ENCODE measurements around the gene MOB3B. TPM values are rescaled to one million over a fixed set of nuclear protein-coding genes. Genes with fewer than 3 reads are reported as not detected.
"Not testable (repeated sequence)": the region's sequence is repeated elsewhere in the genome, so short reads cannot be mapped to it uniquely, and the experiment has no call there.

The MOB3B gene
- total RNA-seq, 1 donor from 2014 or later = 1.0 TPM

GRCh38 chr9:27460226-27461023 is 69.2 kb downstream of the MOB3B start:
- Histone ChIP-seq H3K36me3 (ENCODE audit: control insufficient read depth in 3 of 3, insufficient read depth in 3 of 3, low read length in 3 of 3) (no peaks in the 10 kb centered on the region), H3K4me1 (ENCODE audit: control insufficient read depth in 3 of 3, insufficient read depth in 3 of 3, low read length in 3 of 3) (peaks cover 5 to 15% (median 7%) of the 10 kb centered on the region in 3 donors), H3K27me3 (ENCODE audit: control insufficient read depth in 3 of 3, insufficient read depth in 3 of 3, low read length in 3 of 3) (no peaks in the 10 kb centered on the region), H3K9me3 (ENCODE audit: control insufficient read depth in 3 of 3, low read length in 3 of 3) (no peaks in the 10 kb centered on the region), H3K27ac (ENCODE audit: low read depth, low read length) (no peak overlapping the region), H3K9ac (ENCODE audit: low read depth in 1 of 3, low read length in 3 of 3) (no peak overlapping the region), H3K4me3 (ENCODE audit: low read length in 3 of 3) (no peak overlapping the region)

- Histone ChIP-seq H3K9me3 (ENCODE audit: control insufficient read depth in 3 of 3, low read length in 3 of 3) (no peaks in the 10 kb centered on the region), H3K4me1 (ENCODE audit: control insufficient read depth in 3 of 3, insufficient read depth in 3 of 3, low read length in 3 of 3) (peaks cover 5 to 15% (median 7%) of the 10 kb centered on the region in 3 donors), H3K27me3 (ENCODE audit: control insufficient read depth in 3 of 3, insufficient read depth in 3 of 3, low read length in 3 of 3) (no peaks in the 10 kb centered on the region), H3K9ac (ENCODE audit: low read depth in 1 of 3, low read length in 3 of 3) (no peak overlapping the region), H3K27ac (ENCODE audit: low read depth, low read length) (no peak overlapping the region), H3K36me3 (ENCODE audit: control insufficient read depth in 3 of 3, insufficient read depth in 3 of 3, low read length in 3 of 3) (peaks cover 0 to 4% (median 0%) of the 10 kb centered on the region in 3 donors), H3K4me3 (ENCODE audit: low read length in 3 of 3) (no peak overlapping the region)
These were observed 72.2 kb downstream of the MOB3B start for GRCh38 chr9:27457445-27457844.

GRCh38 chr9:27453860-27454553 is 75.6 kb downstream of the MOB3B start:
- Histone ChIP-seq H3K9ac (ENCODE audit: low read depth in 1 of 3, low read length in 3 of 3) (no peak overlapping the region), H3K27me3 (ENCODE audit: control insufficient read depth in 3 of 3, insufficient read depth in 3 of 3, low read length in 3 of 3) (no peaks in the 10 kb centered on the region), H3K9me3 (ENCODE audit: control insufficient read depth in 3 of 3, low read length in 3 of 3) (no peaks in the 10 kb centered on the region), H3K4me1 (ENCODE audit: control insufficient read depth in 3 of 3, insufficient read depth in 3 of 3, low read length in 3 of 3) (peaks cover 4 to 14% (median 7%) of the 10 kb centered on the region in 3 donors), H3K4me3 (ENCODE audit: low read length in 3 of 3) (no peak overlapping the region), H3K27ac (ENCODE audit: low read depth, low read length) (no peak overlapping the region), H3K36me3 (ENCODE audit: control insufficient read depth in 3 of 3, insufficient read depth in 3 of 3, low read length in 3 of 3) (peaks cover 0 to 4% (median 0%) of the 10 kb centered on the region in 3 donors)

- no peaks in the 10 kb centered on the region for H3K9me3 ChIP-seq (ENCODE audit: control insufficient read depth in 3 of 3, low read length in 3 of 3)
- H3K9ac ChIP-seq (ENCODE audit: low read depth in 1 of 3, low read length in 3 of 3) = no peak overlapping the region
- H3K4me3 ChIP-seq (ENCODE audit: low read length in 3 of 3) = no peak overlapping the region
- H3K27ac ChIP-seq (ENCODE audit: low read depth, low read length) = no peak overlapping the region
- H3K27me3 ChIP-seq (ENCODE audit: control insufficient read depth in 3 of 3, insufficient read depth in 3 of 3, low read length in 3 of 3) = no peaks in the 10 kb centered on the region
- peaks cover 0 to 4% (median 0%) of the 10 kb centered on the region in 3 donors for H3K36me3 ChIP-seq (ENCODE audit: control insufficient read depth in 3 of 3, insufficient read depth in 3 of 3, low read length in 3 of 3)
- peaks cover 0 to 7% (median 0%) of the 10 kb centered on the region in 3 donors for H3K4me1 ChIP-seq (ENCODE audit: control insufficient read depth in 3 of 3, insufficient read depth in 3 of 3, low read length in 3 of 3)
These were observed 78.3 kb downstream of the MOB3B start for GRCh38 chr9:27451207-27451797.

- no peak overlapping the region for H3K27ac ChIP-seq (ENCODE audit: low read depth, low read length)
- peaks cover 0 to 4% (median 0%) of the 10 kb centered on the region in 3 donors for H3K4me1 ChIP-seq (ENCODE audit: control insufficient read depth in 3 of 3, insufficient read depth in 3 of 3, low read length in 3 of 3)
- no peak overlapping the region for H3K4me3 ChIP-seq (ENCODE audit: low read length in 3 of 3)
- no peak overlapping the region for H3K9ac ChIP-seq (ENCODE audit: low read depth in 1 of 3, low read length in 3 of 3)
- no peaks in the 10 kb centered on the region for H3K27me3 ChIP-seq (ENCODE audit: control insufficient read depth in 3 of 3, insufficient read depth in 3 of 3, low read length in 3 of 3)
- peaks cover 0 to 4% (median 0%) of the 10 kb centered on the region in 3 donors for H3K36me3 ChIP-seq (ENCODE audit: control insufficient read depth in 3 of 3, insufficient read depth in 3 of 3, low read length in 3 of 3)
- no peaks in the 10 kb centered on the region for H3K9me3 ChIP-seq (ENCODE audit: control insufficient read depth in 3 of 3, low read length in 3 of 3)
These were observed 78.9 kb downstream of the MOB3B start for GRCh38 chr9:27450752-27451151.

- not testable (repeated sequence) for H3K9me3 ChIP-seq (ENCODE audit: control insufficient read depth in 3 of 3, low read length in 3 of 3); H3K27me3 ChIP-seq (ENCODE audit: control insufficient read depth in 3 of 3, insufficient read depth in 3 of 3, low read length in 3 of 3); H3K4me3 ChIP-seq (ENCODE audit: low read length in 3 of 3); H3K4me1 ChIP-seq (ENCODE audit: control insufficient read depth in 3 of 3, insufficient read depth in 3 of 3, low read length in 3 of 3); H3K9ac ChIP-seq (ENCODE audit: low read depth in 1 of 3, low read length in 3 of 3); H3K27ac ChIP-seq (ENCODE audit: low read depth, low read length); H3K36me3 ChIP-seq (ENCODE audit: control insufficient read depth in 3 of 3, insufficient read depth in 3 of 3, low read length in 3 of 3)
These were observed 81.3 kb downstream of the MOB3B start for GRCh38 chr9:27448356-27448755.

- H3K27me3 ChIP-seq (ENCODE audit: control insufficient read depth in 3 of 3, insufficient read depth in 3 of 3, low read length in 3 of 3) = no peaks in the 10 kb centered on the region
These were observed 82.5 kb downstream of the MOB3B start for GRCh38 chr9:27447031-27447683.

GRCh38 chr9:27445688-27446087 is 83.9 kb downstream of the MOB3B start:
- no peak overlapping the region for H3K4me3 ChIP-seq (ENCODE audit: low read length in 3 of 3)
- H3K9ac ChIP-seq (ENCODE audit: low read depth in 1 of 3, low read length in 3 of 3) = no peak overlapping the region
- no peaks in the 10 kb centered on the region for H3K9me3 ChIP-seq (ENCODE audit: control insufficient read depth in 3 of 3, low read length in 3 of 3)
- no peaks in the 10 kb centered on the region for H3K36me3 ChIP-seq (ENCODE audit: control insufficient read depth in 3 of 3, insufficient read depth in 3 of 3, low read length in 3 of 3)
- no peak overlapping the region for H3K27ac ChIP-seq (ENCODE audit: low read depth, low read length)
- no peaks in the 10 kb centered on the region for H3K27me3 ChIP-seq (ENCODE audit: control insufficient read depth in 3 of 3, insufficient read depth in 3 of 3, low read length in 3 of 3)
- H3K4me1 ChIP-seq (ENCODE audit: control insufficient read depth in 3 of 3, insufficient read depth in 3 of 3, low read length in 3 of 3) = no peaks in the 10 kb centered on the region

More at GRCh38 chr9:27447031-27447683, 82.5 kb downstream of the MOB3B start:
- Histone ChIP-seq H3K4me3 (ENCODE audit: low read length in 3 of 3) (no peak overlapping the region), H3K9ac (ENCODE audit: low read depth in 1 of 3, low read length in 3 of 3) (no peak overlapping the region), H3K9me3 (ENCODE audit: control insufficient read depth in 3 of 3, low read length in 3 of 3) (no peaks in the 10 kb centered on the region), H3K27ac (ENCODE audit: low read depth, low read length) (no peak overlapping the region), H3K4me1 (ENCODE audit: control insufficient read depth in 3 of 3, insufficient read depth in 3 of 3, low read length in 3 of 3) (peaks cover 0 to 4% (median 0%) of the 10 kb centered on the region in 3 donors), H3K36me3 (ENCODE audit: control insufficient read depth in 3 of 3, insufficient read depth in 3 of 3, low read length in 3 of 3) (no peaks in the 10 kb centered on the region)

- H3K9ac ChIP-seq (ENCODE audit: low read depth in 1 of 3, low read length in 3 of 3) = no peak overlapping the region
- no peaks in the 10 kb centered on the region for H3K36me3 ChIP-seq (ENCODE audit: control insufficient read depth in 3 of 3, insufficient read depth in 3 of 3, low read length in 3 of 3)
- no peaks in the 10 kb centered on the region for H3K27me3 ChIP-seq (ENCODE audit: control insufficient read depth in 3 of 3, insufficient read depth in 3 of 3, low read length in 3 of 3)
- no peaks in the 10 kb centered on the region for H3K4me1 ChIP-seq (ENCODE audit: control insufficient read depth in 3 of 3, insufficient read depth in 3 of 3, low read length in 3 of 3)
- H3K27ac ChIP-seq (ENCODE audit: low read depth, low read length) = no peak overlapping the region
- H3K4me3 ChIP-seq (ENCODE audit: low read length in 3 of 3) = no peak overlapping the region
- no peaks in the 10 kb centered on the region for H3K9me3 ChIP-seq (ENCODE audit: control insufficient read depth in 3 of 3, low read length in 3 of 3)
These were observed 84.5 kb downstream of the MOB3B start for GRCh38 chr9:27445057-27445595.
